HEK293 (cell line): ENCODE results near the gene ALG8.

Source experiments
- CTCF ChIA-PET: fragments of 350-600 bp; formaldehyde crosslinking; extraction: SDS; loops from one replicate; lab custom pipeline; 2021; ENCODE audit warnings: antibody characterized with exemption; lab: Yijun Ruan, JAX
- POLR2A ChIA-PET: fragments of 300-600 bp; formaldehyde crosslinking; extraction: SDS; loops from one replicate; lab custom pipeline; 2020; ENCODE audit warnings: antibody characterized with exemption, inconsistent platforms; lab: Yijun Ruan, JAX
- H3K27ac ChIP-seq: fragments of 200-500 bp; sonication (Bioruptor generic); 2 replicates; pipeline ENCODE4 v1.5.1; 2014; ENCODE audit warnings: low read depth, low read length, control low read depth, inconsistent platforms; ENCODE audit errors: extremely low read depth
- H3K36me3 ChIP-seq, 2 experiments: fragments of 200-500 bp in 1 of 2; sonication (Bioruptor generic) in 1 of 2; 1 replicate in 1 of 2; 2 replicates in 1 of 2; pipeline ENCODE4 v1.5.1; 2014 to 2017; ENCODE audit warnings: inconsistent platforms in 2 of 2, low read length in 2 of 2; ENCODE audit not compliant: control insufficient read depth in 2 of 2, insufficient read depth in 1 of 2
- H3K4me1 ChIP-seq: fragments of 200-500 bp; sonication (Bioruptor generic); 2 replicates; pipeline ENCODE4 v1.5.1; 2014; ENCODE audit warnings: mild to moderate bottlenecking, low read length, inconsistent platforms; ENCODE audit not compliant: control insufficient read depth, insufficient read depth
- H3K4me3 ChIP-seq: 2 replicates; pipeline ENCODE4 v1.5.1; 2011; ENCODE audit warnings: low read depth, mild to moderate bottlenecking, control low read depth, low read length, moderate library complexity
- H3K9me3 ChIP-seq: fragments of 200-500 bp; sonication (Bioruptor generic); 2 replicates; pipeline ENCODE4 v1.5.1; 2014; ENCODE audit warnings: low read depth, low read length, inconsistent platforms; ENCODE audit not compliant: control insufficient read depth, insufficient read depth
- ATF2 ChIP-seq: fragments of 450-650 bp; formaldehyde crosslinking; IDR thresholded peaks from 2 replicates; pipeline ENCODE4 v1.5.1; 2016; ENCODE audit warnings: missing biosample characterization, missing genetic modification characterization, low read depth
- GLIS1 ChIP-seq: fragments of 450-650 bp; formaldehyde crosslinking; IDR thresholded peaks from 2 replicates; pipeline ENCODE4 v1.5.1; 2016; ENCODE audit warnings: missing biosample characterization, missing genetic modification characterization
- HOXC10 ChIP-seq: sonication (generic); formaldehyde crosslinking; IDR thresholded peaks from 2 replicates; pipeline ENCODE4 v1.8.1; 2023; ENCODE audit warnings: mild to moderate bottlenecking, missing genetic modification reagents
- KLF17 ChIP-seq: fragments of 450-650 bp; formaldehyde crosslinking; IDR thresholded peaks from 2 replicates; pipeline ENCODE4 v1.5.1; 2016; ENCODE audit warnings: missing biosample characterization, missing genetic modification characterization
- PATZ1 ChIP-seq: fragments of 450-650 bp; formaldehyde crosslinking; IDR thresholded peaks from 2 replicates; pipeline ENCODE4 v1.5.1; 2016; ENCODE audit warnings: missing biosample characterization, missing genetic modification characterization
- PRDM2 ChIP-seq: fragments of 450-650 bp; formaldehyde crosslinking; IDR thresholded peaks from 2 replicates; pipeline ENCODE4 v1.5.1; 2016; ENCODE audit warnings: missing biosample characterization, missing genetic modification characterization, borderline replicate concordance
- REST ChIP-seq: fragments of 450-650 bp; formaldehyde crosslinking; IDR thresholded peaks from 2 replicates; pipeline ENCODE4 v1.5.1; 2016; ENCODE audit warnings: missing biosample characterization, missing genetic modification characterization
- SP3 ChIP-seq: fragments of 450-650 bp; formaldehyde crosslinking; IDR thresholded peaks from 2 replicates; pipeline ENCODE4 v1.5.1; 2016; ENCODE audit warnings: missing biosample characterization, missing genetic modification characterization
- SP7 ChIP-seq: fragments of 450-650 bp; formaldehyde crosslinking; IDR thresholded peaks from 2 replicates; pipeline ENCODE4 v1.5.1; 2016; ENCODE audit warnings: missing biosample characterization, missing genetic modification characterization
- ZBTB17 ChIP-seq: fragments of 450-650 bp; formaldehyde crosslinking; IDR thresholded peaks from 2 replicates; pipeline ENCODE4 v1.5.1; 2016; ENCODE audit warnings: missing biosample characterization, missing genetic modification characterization
- ZFHX2 ChIP-seq: fragments of 450-650 bp; formaldehyde crosslinking; conservative IDR thresholded peaks from 2 replicates; pipeline ENCODE4 v1.5.1; 2016; ENCODE audit warnings: missing biosample characterization, missing genetic modification characterization
- ZNF10 ChIP-seq: fragments of 450-650 bp; formaldehyde crosslinking; IDR thresholded peaks from 2 replicates; pipeline ENCODE4 v1.5.1; 2017; ENCODE audit warnings: missing biosample characterization, missing genetic modification characterization
- ZNF530 ChIP-seq: fragments of 450-650 bp; formaldehyde crosslinking; IDR thresholded peaks from 2 replicates; pipeline ENCODE4 v1.5.1; 2016; ENCODE audit warnings: low read depth, missing biosample characterization, missing genetic modification characterization
- ZNF558 ChIP-seq: fragments of 450-650 bp; formaldehyde crosslinking; IDR thresholded peaks from 2 replicates; pipeline ENCODE4 v1.5.1; 2016; ENCODE audit warnings: missing biosample characterization, missing genetic modification characterization
- ZNF623 ChIP-seq: fragments of 450-650 bp; formaldehyde crosslinking; IDR thresholded peaks from 2 replicates; pipeline ENCODE4 v1.5.1; 2016; ENCODE audit warnings: missing biosample characterization, missing genetic modification characterization
- ZNF677 ChIP-seq: fragments of 450-650 bp; IDR thresholded peaks from 2 replicates; pipeline ENCODE4 v1.5.0; 2018; ENCODE audit warnings: missing biosample characterization, mild to moderate bottlenecking, missing genetic modification characterization, moderate library complexity

Gene ALG8

GRCh38 chr11:78100261-78100660 lies 39.2 kb downstream of the ALG8 start (continued):
- no peak for TF ChIP-seq ZNF530 (tag by site-specific recombination)

DNA sequence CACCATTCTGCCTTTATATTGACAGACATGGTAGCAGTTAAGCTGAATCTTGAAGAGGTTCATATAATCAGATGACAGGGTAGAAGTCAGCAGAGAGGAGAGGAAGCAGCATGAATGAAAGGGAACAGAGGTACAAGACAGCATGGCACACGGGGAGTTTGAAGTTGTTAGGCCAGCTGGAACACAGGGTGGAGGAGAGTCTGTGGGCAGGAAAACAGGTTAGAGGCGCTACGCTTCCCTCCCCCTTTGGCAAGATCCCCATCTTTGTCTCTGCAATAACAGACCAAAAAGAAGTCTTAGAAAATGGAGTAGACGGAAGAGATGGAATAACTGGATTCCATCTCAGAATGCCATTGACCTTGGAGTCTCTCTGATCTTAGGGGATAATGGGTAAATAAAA lies 39.8 kb downstream of the ALG8 start:
- Histone ChIP-seq H3K4me1 (no peaks in the 10 kb centered on the region), H3K36me3 (peaks cover 13 to 65% of the 10 kb centered on the region in 2 experiments), H3K4me3 (no peak overlapping the region), H3K27ac (no peak overlapping the region), H3K9me3 (no peaks in the 10 kb centered on the region)
- ChIA-PET CTCF (no interaction called here), POLR2A (no interaction called here)
- no peak for TF ChIP-seq PRDM2 (tag by site-specific recombination)
- no peak for TF ChIP-seq ZNF10 (tag by site-specific recombination)
- no peak for TF ChIP-seq HOXC10
- no peak for TF ChIP-seq ZFHX2 (tag by site-specific recombination)
- no peak for TF ChIP-seq ZBTB17
- TF ChIP-seq ATF2 (tag by site-specific recombination) = no peak
- TF ChIP-seq ZNF677 (tag by site-specific recombination) = no peak
- no peak for TF ChIP-seq ZNF558 (tag by site-specific recombination)

DNA sequence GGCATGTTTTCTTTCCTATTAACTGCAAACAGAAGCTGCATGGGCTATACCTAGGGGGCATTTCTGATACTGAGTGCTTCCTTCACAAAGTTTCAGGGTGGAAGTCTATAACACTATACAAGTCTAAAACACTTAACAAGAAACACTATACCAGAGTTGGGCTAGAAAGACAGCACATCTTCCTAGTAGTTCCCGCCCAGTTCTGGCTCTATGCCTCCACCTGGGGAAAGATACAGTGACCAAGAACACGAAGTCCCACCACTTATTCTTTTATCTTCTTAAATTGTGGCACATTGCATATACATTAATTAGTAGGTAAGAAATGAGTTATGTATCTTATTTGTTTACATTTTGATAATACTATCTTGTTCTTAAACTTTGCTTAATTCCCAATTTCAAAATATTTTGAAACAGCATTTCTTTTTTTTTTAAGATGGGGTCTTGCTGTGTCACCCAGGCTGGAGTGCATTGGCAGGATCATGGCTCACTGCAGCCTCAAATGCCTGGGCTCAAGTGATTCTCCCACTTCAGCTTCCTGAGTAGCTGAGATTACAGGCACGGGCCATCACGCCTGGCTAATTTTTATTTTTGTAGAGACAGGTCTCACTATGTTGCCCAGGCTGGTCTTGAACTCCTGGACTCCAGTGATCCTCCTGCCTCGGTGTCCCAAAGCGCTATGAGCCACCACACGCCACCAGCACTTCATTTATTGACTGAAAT lies 41.6 kb downstream of the ALG8 start:
- ChIA-PET CTCF (interaction anchor here (0.7 kb wide), 2 partner anchors 63 to 507 kb away, joined by 3 read pairs; no protein-coding TSS in a partner anchor), POLR2A (no interaction called here)

More for the DNA sequence above, 41.6 kb downstream of the ALG8 start:
- Histone ChIP-seq H3K27ac (no peak overlapping the region), H3K4me1 (no peaks in the 10 kb centered on the region), H3K9me3 (no peaks in the 10 kb centered on the region), H3K4me3 (no peak overlapping the region), H3K36me3 (peaks cover 13 to 62% of the 10 kb centered on the region in 2 experiments)
- TF ChIP-seq REST (tag by site-specific recombination) (no peak), ZBTB17 (no peak), PATZ1 (tag by site-specific recombination) (no peak), KLF17 (tag by site-specific recombination) (no peak), SP7 (tag by site-specific recombination) (no peak), ZNF623 (tag by site-specific recombination) (no peak), SP3 (tag by site-specific recombination) (no peak), GLIS1 (tag by site-specific recombination) (no peak)
- TF ChIP-seq, all 188 proteins: peak for 0
